Measurements from ENCODE around the gene HFM1. TPM values are rescaled to one million over a fixed set of nuclear protein-coding genes. Genes with fewer than 3 reads are reported as not detected.
"Not testable (repeated sequence)": the region's sequence is repeated elsewhere in the genome, so short reads cannot be mapped to it uniquely, and the experiment has no call there.

Gene HFM1
- total and polyA plus RNA-seq, 9 donors: 2.9 to 17.2 (median 7.8) TPM

DNA sequence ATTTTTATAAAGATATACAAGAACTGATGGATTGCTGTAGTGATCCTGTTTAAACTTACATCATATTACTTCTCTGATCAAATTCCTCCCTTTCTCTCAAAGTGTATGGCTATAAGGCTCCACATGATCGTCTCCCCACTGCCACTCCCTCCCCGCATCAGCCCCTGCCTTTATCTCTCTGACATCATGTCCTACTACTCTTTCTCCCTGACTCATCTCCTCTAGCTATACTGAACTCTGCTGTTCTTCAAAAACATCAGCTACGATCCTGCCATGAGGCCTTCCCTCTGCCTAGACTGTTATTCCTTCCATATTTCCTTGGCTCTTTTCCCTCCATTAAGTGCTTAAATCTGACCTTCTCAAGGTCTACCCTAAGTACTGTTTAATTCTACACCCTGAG lies 22.8 kb downstream of the HFM1 start:
- intact Hi-C loops (cut with DNase I): no loop called here
- Histone ChIP-seq H3K27me3 (no peaks in the 10 kb centered on the region), H3K4me1 (ENCODE audit: insufficient read depth) (no peaks in the 10 kb centered on the region), H3K4me3 (no peak overlapping the region), H3K9me3 (no peaks in the 10 kb centered on the region), H3K36me3 (no peaks in the 10 kb centered on the region), H3K27ac (no peak overlapping the region)
- no peak for TF ChIP-seq EP300 (IDR thresholded peaks at IDR 0.05)
- whole genome bisulfite sequencing, 3 donors: 82 to 86% (median 86%) methylated on average over 3 of the region's 3 CpGs
- DNase-seq: no peak

GRCh38 chr1:91374086-91374485 lies 30.6 kb downstream of the HFM1 start:
- Histone ChIP-seq H3K9me3 (no peaks in the 10 kb centered on the region), H3K4me1 (ENCODE audit: insufficient read depth) (no peaks in the 10 kb centered on the region), H3K4me3 (no peak overlapping the region), H3K36me3 (no peaks in the 10 kb centered on the region), H3K27ac (no peak overlapping the region), H3K27me3 (no peaks in the 10 kb centered on the region)
- DNase-seq: no peak
- TF ChIP-seq POLR2A (IDR thresholded peaks at IDR 0.05): no peak
- no peak for TF ChIP-seq CTCF (IDR thresholded peaks at IDR 0.05)
- TF ChIP-seq EP300 (IDR thresholded peaks at IDR 0.05): no peak
- intact Hi-C loops (cut with DNase I): no loop called here
- WGBS, 3 donors: 86 to 95% (median 88%) methylated on average over 1 of the region's 1 CpG

GRCh38 chr1:91372230-91372629 lies 32.4 kb downstream of the HFM1 start:
- intact Hi-C loops (cut with DNase I); H3K4me1 ChIP-seq (ENCODE audit: insufficient read depth); H3K36me3 ChIP-seq; H3K27ac ChIP-seq; DNase-seq; H3K9me3 ChIP-seq; H3K27me3 ChIP-seq; H3K4me3 ChIP-seq: not testable (repeated sequence)
- 94 to 97% (median 96%) methylated on average over 3 of the region's 3 CpGs for WGBS, 3 donors

- 88 to 95% (median 88%) methylated on average over 2 of the region's 2 CpGs for WGBS, 3 donors
- no peak overlapping the region for H3K4me3 ChIP-seq
- no peak overlapping the region for H3K27ac ChIP-seq
- intact Hi-C loops (cut with DNase I): no loop called here
- no peaks in the 10 kb centered on the region for H3K36me3 ChIP-seq
- DNase-seq: no peak
- H3K27me3 ChIP-seq: no peaks in the 10 kb centered on the region
- H3K4me1 ChIP-seq (ENCODE audit: insufficient read depth): no peaks in the 10 kb centered on the region
- no peak for TF ChIP-seq CTCF (IDR thresholded peaks at IDR 0.05)
- TF ChIP-seq EP300 (IDR thresholded peaks at IDR 0.05): no peak
- TF ChIP-seq POLR2A (IDR thresholded peaks at IDR 0.05): no peak
- no peaks in the 10 kb centered on the region for H3K9me3 ChIP-seq
Measured at GRCh38 chr1:91349524-91349923, 55.1 kb downstream of the HFM1 start.

DNA sequence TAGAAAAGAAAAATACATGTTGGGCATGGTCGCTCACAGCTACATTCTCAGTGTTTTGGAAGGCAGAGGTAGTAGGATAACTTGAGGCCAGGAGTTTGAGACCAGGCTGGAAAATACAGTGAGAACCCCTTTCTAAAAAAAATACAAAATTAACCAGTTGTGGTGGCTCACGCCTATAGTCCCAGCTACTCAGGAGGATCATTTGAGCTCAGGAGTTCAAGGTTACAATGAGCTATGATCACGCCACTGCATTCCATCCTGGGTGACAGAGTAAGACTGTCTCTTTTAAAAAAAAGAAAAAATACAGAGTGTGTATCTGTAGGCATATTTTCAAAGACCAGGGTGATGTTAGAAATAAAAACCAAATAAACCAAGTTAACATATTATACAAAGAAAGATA lies 57.8 kb downstream of the HFM1 start:
- TF ChIP-seq EP300 (IDR thresholded peaks at IDR 0.05) (no peak), CTCF (IDR thresholded peaks at IDR 0.05) (no peak), POLR2A (IDR thresholded peaks at IDR 0.05) (no peak)
- no peaks in the 10 kb centered on the region for H3K27me3 ChIP-seq
- H3K4me1 ChIP-seq (ENCODE audit: insufficient read depth): no peaks in the 10 kb centered on the region
- H3K4me3 ChIP-seq: no peak overlapping the region
- H3K27ac ChIP-seq: no peak overlapping the region
- no peaks in the 10 kb centered on the region for H3K36me3 ChIP-seq
- WGBS, 3 donors: 91 to 95% (median 93%) methylated on average over 3 of the region's 3 CpGs
- intact Hi-C loops (cut with DNase I): no loop called here
- H3K9me3 ChIP-seq: no peaks in the 10 kb centered on the region
- no peak for DNase-seq
